ENCODE measurements around the gene IL15RA.
A peak's percentile ranks its signal among the peaks of the same experiment; 100 is the strongest.

IL15RA gene

GRCh38 chr10:5959581-5960069, 17.7 kb downstream of the IL15RA start:
- DNase-seq (ENCODE audit: low read depth in 2 of 2) = no peak
- no peak for TF ChIP-seq CTCF (IDR thresholded peaks at IDR 0.05; ENCODE audit: low read depth, low read length)
- H3K4me3 ChIP-seq (replicated peaks in 1 of 2; ENCODE audit: low read depth in 2 of 2, low read length in 2 of 2) = no peak overlapping the region

GRCh38 chr10:5959142-5959541, 18.2 kb downstream of the IL15RA start:
- TF ChIP-seq CTCF (IDR thresholded peaks at IDR 0.05; ENCODE audit: low read depth, low read length) = no peak
- DNase-seq (ENCODE audit: low read depth in 2 of 2) = no peak
- H3K4me3 ChIP-seq (replicated peaks in 1 of 2; ENCODE audit: low read depth in 2 of 2, low read length in 2 of 2) = no peak overlapping the region

- H3K4me3 ChIP-seq (replicated peaks in 1 of 2; ENCODE audit: low read depth in 2 of 2, low read length in 2 of 2) = no peak overlapping the region
- TF ChIP-seq CTCF (IDR thresholded peaks at IDR 0.05; ENCODE audit: low read depth, low read length) = no peak
Observed at GRCh38 chr10:5958675-5959074, 18.7 kb downstream of the IL15RA start.

GRCh38 chr10:5958077-5958476, 19.3 kb downstream of the IL15RA start:
- TF ChIP-seq CTCF (IDR thresholded peaks at IDR 0.05; ENCODE audit: low read depth, low read length) = no peak
- H3K4me3 ChIP-seq (replicated peaks in 1 of 2; ENCODE audit: low read depth in 2 of 2, low read length in 2 of 2) = no peak overlapping the region
- DNase-seq (ENCODE audit: low read depth in 2 of 2) = peak in 1 of 2 donors; percentile 42

More at GRCh38 chr10:5958675-5959074, 18.7 kb downstream of the IL15RA start:
- DNase-seq (ENCODE audit: low read depth in 2 of 2) = no peak

- TF ChIP-seq CTCF (IDR thresholded peaks at IDR 0.05; ENCODE audit: low read depth, low read length) = no peak
- no peak for DNase-seq (ENCODE audit: low read depth in 2 of 2)
- H3K4me3 ChIP-seq (replicated peaks in 1 of 2; ENCODE audit: low read depth in 2 of 2, low read length in 2 of 2) = no peak overlapping the region
Observed at GRCh38 chr10:5956146-5956936, 21.0 kb downstream of the IL15RA start.

GRCh38 chr10:5953676-5954075, 23.7 kb downstream of the IL15RA start:
- no peak for DNase-seq (ENCODE audit: low read depth in 2 of 2)
- TF ChIP-seq CTCF (IDR thresholded peaks at IDR 0.05; ENCODE audit: low read depth, low read length) = no peak
- H3K4me3 ChIP-seq (replicated peaks in 1 of 2; ENCODE audit: low read depth in 2 of 2, low read length in 2 of 2) = no peak overlapping the region

All from cardiac fibroblast (primary cell).